Measurements from ENCODE around the gene MKKS.
A peak's percentile ranks its signal among the peaks of the same experiment; 100 is the strongest.

Gene MKKS

GRCh38 chr20:10475225-10475624, 41.2 kb upstream of the MKKS start:
- no peaks in the 10 kb centered on the region for H3K27me3 ChIP-seq (ENCODE audit: insufficient read depth, low read length, poor library complexity)
- ATAC-seq (ENCODE audit: insufficient read depth, low read depth) = 0 out of 3 replicates have a peak, but pooled peaks have one; percentile 5

GRCh38 chr20:10474606-10475184, 40.7 kb upstream of the MKKS start:
- H3K27ac ChIP-seq (ENCODE audit: low read length) = no peak overlapping the region
- DNase-seq (no peak), ATAC-seq (ENCODE audit: insufficient read depth, low read depth) (no peak)
- H2AFZ ChIP-seq (ENCODE audit: low read depth, low read length) = no peak overlapping the region
- H3K4me3 ChIP-seq (ENCODE audit: low read depth in 1 of 2, low read length in 2 of 2) = no peak overlapping the region
- no peaks in the 10 kb centered on the region for H3K9me3 ChIP-seq (ENCODE audit: insufficient read depth, low read length, severe bottlenecking)
- peaks cover 7% of the 10 kb centered on the region; the same call in 1 of the 2 replicates for H3K36me3 ChIP-seq (ENCODE audit: insufficient read depth, low read length)
- peaks cover 57% of the 10 kb centered on the region for H3K79me2 ChIP-seq (ENCODE audit: insufficient read depth, low read length)
- no peak overlapping the region for H3K9ac ChIP-seq (ENCODE audit: low read depth, low read length)
- H3K4me1 ChIP-seq (ENCODE audit: insufficient read depth, low read length) = no peaks in the 10 kb centered on the region
- H4K20me1 ChIP-seq (ENCODE audit: insufficient read depth, low read length) = peaks cover 7% of the 10 kb centered on the region; the same call in 1 of the 2 replicates
- TF ChIP-seq CTCF (IDR thresholded peaks at IDR 0.05; ENCODE audit: borderline replicate concordance, extremely low read depth, low read length, poor library complexity, severe bottlenecking) (no peak), EZH2 (IDR thresholded peaks at IDR 0.05; ENCODE audit: borderline replicate concordance, low read depth, low read length, severe bottlenecking) (no peak)
- H3K4me2 ChIP-seq (ENCODE audit: insufficient read depth, low read length) = no peak overlapping the region
- H3K27me3 ChIP-seq (ENCODE audit: insufficient read depth, low read length, poor library complexity) = no peaks in the 10 kb centered on the region

More at GRCh38 chr20:10475225-10475624, 41.2 kb upstream of the MKKS start:
- no peaks in the 10 kb centered on the region for H3K4me1 ChIP-seq (ENCODE audit: insufficient read depth, low read length)
- no peaks in the 10 kb centered on the region for H3K9me3 ChIP-seq (ENCODE audit: insufficient read depth, low read length, severe bottlenecking)
- peaks cover 3% of the 10 kb centered on the region; the same call in 1 of the 2 replicates for H3K36me3 ChIP-seq (ENCODE audit: insufficient read depth, low read length)
- H3K79me2 ChIP-seq (ENCODE audit: insufficient read depth, low read length) = peaks cover 52% of the 10 kb centered on the region
- H3K4me2 ChIP-seq (ENCODE audit: insufficient read depth, low read length) = no peak overlapping the region
- no peak overlapping the region for H3K27ac ChIP-seq (ENCODE audit: low read length)
- no peak overlapping the region for H2AFZ ChIP-seq (ENCODE audit: low read depth, low read length)
- H3K9ac ChIP-seq (ENCODE audit: low read depth, low read length) = no peak overlapping the region
- TF ChIP-seq CTCF (IDR thresholded peaks at IDR 0.05; ENCODE audit: borderline replicate concordance, extremely low read depth, low read length, poor library complexity, severe bottlenecking) = no peak
- TF ChIP-seq EZH2 (IDR thresholded peaks at IDR 0.05; ENCODE audit: borderline replicate concordance, low read depth, low read length, severe bottlenecking) = no peak
- DNase-seq = no peak
- peaks cover 7% of the 10 kb centered on the region; the same call in 1 of the 2 replicates for H4K20me1 ChIP-seq (ENCODE audit: insufficient read depth, low read length)
- no peak overlapping the region for H3K4me3 ChIP-seq (ENCODE audit: low read depth in 1 of 2, low read length in 2 of 2)

GRCh38 chr20:10472871-10473270, 38.8 kb upstream of the MKKS start:
- Histone ChIP-seq H3K4me1 (ENCODE audit: insufficient read depth, low read length) (no peaks in the 10 kb centered on the region), H3K4me3 (ENCODE audit: low read depth in 1 of 2, low read length in 2 of 2) (no peak overlapping the region), H3K9ac (ENCODE audit: low read depth, low read length) (no peak overlapping the region), H3K27me3 (ENCODE audit: insufficient read depth, low read length, poor library complexity) (no peaks in the 10 kb centered on the region), H3K36me3 (ENCODE audit: insufficient read depth, low read length) (peaks cover 9% of the 10 kb centered on the region; the same call in 1 of the 2 replicates), H3K27ac (ENCODE audit: low read length) (no peak overlapping the region), H4K20me1 (ENCODE audit: insufficient read depth, low read length) (peaks cover 5% of the 10 kb centered on the region; the same call in 1 of the 2 replicates), H3K4me2 (ENCODE audit: insufficient read depth, low read length) (no peak overlapping the region), H3K79me2 (ENCODE audit: insufficient read depth, low read length) (peaks cover 65% of the 10 kb centered on the region), H3K9me3 (ENCODE audit: insufficient read depth, low read length, severe bottlenecking) (no peaks in the 10 kb centered on the region), H2AFZ (ENCODE audit: low read depth, low read length) (no peak overlapping the region)
- DNase-seq (no peak), ATAC-seq (ENCODE audit: insufficient read depth, low read depth) (no peak)
- TF ChIP-seq CTCF (IDR thresholded peaks at IDR 0.05; ENCODE audit: borderline replicate concordance, extremely low read depth, low read length, poor library complexity, severe bottlenecking) (no peak), EZH2 (IDR thresholded peaks at IDR 0.05; ENCODE audit: borderline replicate concordance, low read depth, low read length, severe bottlenecking) (no peak)
